Head of caudate nucleus (tissue), 42 donors: ENCODE results near the gene MAGOH.

Experiments used
- DNase-seq, 42 donors: peaks; one replicate each; pipeline versions ENCODE4 v3.0.0 to v3.0.0-alpha.2; 2020 to 2021; ENCODE audit warnings: mixed read lengths in 7 of 42
- intact Hi-C: fragments of 100-400 bp; cut with DNase I; formaldehyde crosslinking; loops from one replicate; pipeline ENCODE4 v1.15.0; 2022

The MAGOH gene

DNA sequence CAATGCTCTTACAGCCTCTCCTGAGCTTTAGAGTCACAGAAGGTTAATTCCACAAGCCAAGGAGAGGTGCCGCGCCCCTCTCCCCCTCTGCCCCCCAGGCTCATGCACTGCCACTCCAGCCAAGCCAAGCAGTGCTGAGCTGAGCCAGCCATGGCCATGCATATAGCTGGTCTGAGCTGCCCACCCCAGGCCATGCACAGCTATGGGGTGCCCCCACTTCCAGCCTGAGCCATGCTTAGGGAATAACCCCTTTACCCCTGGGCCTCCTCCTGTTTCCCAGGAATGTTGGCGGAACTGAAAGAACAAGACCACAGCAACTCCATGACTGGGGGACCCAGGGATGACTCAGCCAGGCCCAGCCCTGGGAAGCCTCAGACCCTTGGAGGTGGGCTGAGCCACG, 34.0 kb upstream of the MAGOH start:
- intact Hi-C loops: no loop called here

DNA sequence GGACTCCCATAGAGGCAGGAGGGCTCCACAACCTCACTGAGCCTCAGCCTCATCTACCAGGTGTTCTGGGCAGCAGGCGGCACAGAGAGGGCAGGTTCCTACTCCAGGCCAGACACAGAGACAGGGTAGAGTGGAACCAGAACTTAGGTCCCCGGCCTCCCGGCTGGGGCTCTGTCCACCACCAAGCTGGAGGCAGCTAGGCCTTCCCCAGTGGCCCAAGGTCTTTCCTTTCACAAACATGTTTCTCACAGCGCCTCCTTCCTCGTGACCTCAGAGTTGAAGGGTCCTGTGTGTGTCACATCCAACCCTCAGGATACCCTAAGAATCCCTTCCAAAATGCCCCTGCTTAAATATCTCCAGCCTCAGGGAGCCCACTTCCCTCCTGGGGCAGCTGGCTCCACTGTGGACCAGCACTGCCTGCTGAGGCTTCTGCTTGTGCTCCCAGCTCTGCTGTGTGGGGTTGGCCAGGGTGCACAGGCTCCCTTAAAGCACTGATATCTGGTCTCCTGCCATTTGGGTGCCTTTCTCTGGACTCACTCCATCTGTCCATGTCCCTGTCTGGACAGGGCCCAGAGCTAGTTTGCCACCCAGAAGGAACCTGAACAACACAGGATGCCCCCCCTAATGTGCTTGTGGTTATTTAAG, 33.2 kb upstream of the MAGOH start:
- DNase-seq: no peak
- intact Hi-C loops: no loop called here

More for the DNA sequence above, 34.0 kb upstream of the MAGOH start:
- no peak for DNase-seq

DNA sequence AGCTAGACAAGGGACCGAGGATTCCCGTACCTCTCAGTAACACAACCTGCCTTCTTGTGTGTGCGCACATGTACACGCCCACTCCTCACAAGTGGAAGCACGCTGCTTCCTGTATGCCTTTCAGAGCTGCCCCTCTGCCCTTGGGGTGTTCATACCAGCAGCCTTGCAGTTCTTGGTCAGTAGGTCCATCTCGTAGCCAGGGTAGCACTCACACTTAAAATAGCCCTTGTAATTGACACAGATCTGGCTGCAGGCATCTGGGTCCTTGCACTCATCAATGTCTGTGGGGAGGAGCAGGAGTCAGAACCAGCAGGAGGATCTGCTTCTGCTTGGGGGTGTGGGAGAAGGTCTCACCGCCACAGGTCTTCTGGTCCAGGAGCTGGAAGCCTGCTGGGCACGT, 32.6 kb upstream of the MAGOH start:
- no peak for DNase-seq
- intact Hi-C loops: no loop called here

DNA sequence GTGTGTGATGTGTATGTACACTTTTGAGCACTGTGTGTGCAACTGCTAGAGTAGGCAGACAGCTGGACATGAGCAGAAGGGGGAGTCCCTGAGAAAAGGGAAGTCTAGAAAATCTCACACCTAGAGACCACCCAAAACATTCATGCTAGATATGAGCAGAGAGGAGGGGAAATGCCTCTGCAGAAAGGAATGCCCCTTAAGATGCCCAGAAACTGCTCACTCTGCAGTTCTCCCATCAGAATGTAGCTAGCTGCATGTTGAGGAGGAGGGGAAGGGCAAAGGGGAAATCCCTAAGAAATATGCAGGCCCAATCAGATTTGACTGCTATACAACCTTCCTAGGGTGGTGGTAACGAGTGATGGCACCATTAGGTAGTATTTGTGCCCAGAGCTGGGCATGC, 31.8 kb upstream of the MAGOH start:
- DNase-seq: no peak
- intact Hi-C loops: no loop called here

DNA sequence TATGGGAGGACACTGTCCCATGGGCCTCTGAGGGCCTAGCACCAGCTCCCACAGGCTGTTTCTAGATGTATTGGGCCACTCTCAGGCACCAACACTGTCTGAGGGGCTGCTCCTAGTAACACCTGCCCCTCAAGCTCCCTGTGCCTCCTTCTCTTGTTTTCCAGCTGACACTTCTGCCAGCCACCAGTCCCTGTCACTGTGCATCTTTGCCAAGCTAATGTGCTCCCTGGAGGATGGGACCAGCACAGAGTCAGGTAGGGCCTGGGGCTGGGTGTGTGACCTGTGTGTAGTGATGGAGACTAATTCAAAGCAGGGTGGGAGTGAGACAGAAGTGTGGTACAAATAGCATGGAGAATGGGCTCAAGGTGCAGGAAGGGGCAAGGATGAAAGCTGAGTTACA, 29.4 kb upstream of the MAGOH start:
- intact Hi-C loops: no loop called here
- no peak for DNase-seq

DNA sequence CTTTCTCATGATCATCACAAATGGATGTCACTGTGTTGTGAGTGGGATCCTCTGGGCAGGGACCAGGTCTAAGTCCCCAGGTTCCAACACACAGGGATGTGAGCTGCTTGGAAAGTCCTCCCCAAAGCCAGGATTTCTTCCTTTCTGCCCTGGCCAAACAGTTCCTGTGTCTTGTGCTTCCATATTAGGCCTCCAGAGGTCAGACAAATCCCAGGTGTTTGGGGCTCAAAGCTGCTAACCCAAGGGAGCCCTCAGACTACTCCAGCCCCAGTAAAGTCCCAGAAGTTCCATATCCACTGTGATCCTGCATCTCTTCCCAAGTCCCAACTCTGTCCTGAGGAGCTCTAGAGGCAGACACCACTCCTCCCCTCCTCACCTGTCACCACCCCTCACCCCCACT, 27.7 kb upstream of the MAGOH start:
- intact Hi-C loops: no loop called here
- no peak for DNase-seq

DNA sequence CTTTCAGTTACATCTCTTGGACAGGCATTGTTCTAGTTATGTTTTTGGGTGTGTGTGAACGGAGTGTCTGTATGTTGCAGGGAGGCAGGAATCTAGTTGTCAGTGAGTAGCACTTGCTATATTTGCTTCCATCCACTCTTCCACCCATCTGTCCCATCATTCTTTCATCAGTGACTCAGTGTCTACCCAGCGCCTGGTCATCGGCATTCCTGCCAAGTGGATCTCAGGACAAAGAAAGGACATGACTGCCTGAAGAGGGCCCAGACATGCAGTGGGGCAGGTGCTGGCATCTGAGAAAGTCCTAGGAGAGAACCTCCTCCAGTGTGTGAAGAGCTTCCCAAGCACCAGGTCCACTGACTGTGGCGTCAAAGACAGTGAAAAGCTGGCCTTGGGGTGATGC, 27.3 kb upstream of the MAGOH start:
- intact Hi-C loops: no loop called here
- no peak for DNase-seq

DNA sequence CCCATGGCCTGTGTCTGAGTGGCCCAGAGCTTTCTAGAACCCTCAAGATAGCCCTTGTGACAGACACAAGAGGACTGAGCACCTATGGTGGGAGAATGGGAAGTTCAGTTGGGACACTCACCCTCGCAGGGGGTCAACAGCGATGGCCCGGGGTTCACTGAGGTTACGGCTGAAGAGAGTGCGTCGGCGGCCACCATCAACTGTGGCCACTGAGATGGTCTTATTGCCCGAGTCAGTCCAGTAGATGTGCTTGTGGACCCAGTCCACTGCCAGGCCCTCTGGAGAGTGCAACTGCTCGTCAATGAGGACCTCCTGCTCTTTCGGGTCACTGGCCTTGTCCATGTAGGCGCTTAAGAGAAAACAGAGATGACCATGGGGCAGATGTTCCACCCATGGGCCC, 25.7 kb upstream of the MAGOH start:
- intact Hi-C loops: no loop called here
- DNase-seq: no peak

DNA sequence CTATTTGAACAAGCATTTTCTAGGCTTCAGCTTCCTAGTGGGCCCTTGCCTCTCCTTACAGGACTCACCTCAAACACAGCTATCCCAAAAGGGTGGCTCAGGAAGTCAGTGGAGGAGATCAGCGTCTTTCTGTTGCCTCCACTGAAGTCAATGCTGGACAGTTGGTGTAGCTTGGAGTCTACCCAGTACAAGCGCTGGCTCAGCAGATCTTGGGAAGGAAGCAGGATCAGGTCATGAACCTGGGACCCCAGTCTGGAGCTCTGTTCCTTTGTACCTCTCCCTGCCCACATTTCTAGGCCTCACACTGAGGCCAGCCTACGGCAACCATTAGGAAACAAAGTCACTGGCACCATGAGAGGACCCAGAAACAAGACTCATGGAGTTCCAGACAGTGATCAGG, 23.7 kb upstream of the MAGOH start:
- intact Hi-C loops: no loop called here
- no peak for DNase-seq

DNA sequence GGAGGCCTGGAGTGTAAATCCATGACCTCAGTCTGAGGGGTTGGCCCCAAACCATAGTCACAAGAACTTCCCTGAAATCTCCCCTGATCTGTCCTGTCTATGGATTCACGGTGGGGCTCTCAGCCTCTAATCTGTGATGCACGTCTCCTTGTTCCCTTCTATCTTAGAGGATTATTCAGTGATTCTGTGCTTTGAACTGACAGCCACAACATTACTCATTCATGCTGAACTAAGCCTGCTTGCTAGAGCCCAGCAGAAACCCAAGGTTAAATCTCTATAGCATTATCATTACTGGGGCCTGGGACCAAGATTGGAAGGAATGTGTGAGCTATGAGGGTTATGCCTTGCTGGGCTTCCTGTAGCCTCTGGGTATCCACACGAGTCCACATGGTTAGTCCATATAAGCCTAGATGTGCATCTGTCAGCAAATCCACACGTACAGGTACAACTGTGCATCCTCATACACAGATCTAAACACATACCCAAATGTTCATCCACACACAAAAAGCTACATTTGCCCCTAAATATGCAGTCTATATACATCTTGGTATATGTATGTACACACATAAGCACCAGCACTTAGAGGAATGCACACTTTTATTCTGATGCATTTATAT, 22.4 kb upstream of the MAGOH start:
- DNase-seq: no peak
- intact Hi-C loops: no loop called here

DNA sequence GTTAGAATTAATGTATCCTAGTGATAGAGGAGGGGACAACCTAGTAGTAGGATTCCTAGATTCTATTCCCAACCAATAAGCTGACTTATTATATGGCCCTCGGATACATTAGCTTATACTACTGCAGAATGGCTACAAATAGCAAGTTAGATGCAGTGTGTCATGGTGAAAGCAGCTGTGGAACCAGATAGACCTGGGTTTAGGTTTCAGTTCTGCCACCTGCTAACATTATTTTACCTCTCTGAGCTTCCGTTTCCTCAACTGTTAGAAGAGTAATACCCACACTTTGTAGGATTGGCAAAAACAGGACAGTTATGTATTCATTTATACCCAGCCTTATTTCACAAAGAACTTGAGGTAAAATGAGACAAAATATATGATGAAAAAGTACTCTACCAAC, 21.6 kb upstream of the MAGOH start:
- intact Hi-C loops: no loop called here
- DNase-seq: no peak

DNA sequence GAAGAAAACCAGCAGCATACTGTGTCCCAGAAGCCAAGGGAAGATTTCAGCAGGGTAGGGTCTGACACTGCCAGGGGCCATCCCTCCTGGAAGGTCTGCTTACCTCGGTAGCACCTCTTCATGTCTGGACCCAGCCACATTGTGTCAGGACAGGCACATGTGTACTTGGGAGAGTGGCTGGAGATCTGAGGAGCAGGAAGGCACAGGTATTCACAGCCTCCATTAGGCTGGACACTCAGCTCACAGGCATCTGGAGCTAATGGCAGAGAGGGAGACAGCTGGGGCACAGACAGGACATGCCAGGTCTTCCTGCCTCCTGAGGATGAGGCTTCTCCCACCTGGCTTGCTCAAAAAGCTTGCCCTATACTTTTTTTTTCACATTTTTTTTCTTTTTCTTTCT, 19.9 kb upstream of the MAGOH start:
- DNase-seq: no peak
- intact Hi-C loops: no loop called here

DNA sequence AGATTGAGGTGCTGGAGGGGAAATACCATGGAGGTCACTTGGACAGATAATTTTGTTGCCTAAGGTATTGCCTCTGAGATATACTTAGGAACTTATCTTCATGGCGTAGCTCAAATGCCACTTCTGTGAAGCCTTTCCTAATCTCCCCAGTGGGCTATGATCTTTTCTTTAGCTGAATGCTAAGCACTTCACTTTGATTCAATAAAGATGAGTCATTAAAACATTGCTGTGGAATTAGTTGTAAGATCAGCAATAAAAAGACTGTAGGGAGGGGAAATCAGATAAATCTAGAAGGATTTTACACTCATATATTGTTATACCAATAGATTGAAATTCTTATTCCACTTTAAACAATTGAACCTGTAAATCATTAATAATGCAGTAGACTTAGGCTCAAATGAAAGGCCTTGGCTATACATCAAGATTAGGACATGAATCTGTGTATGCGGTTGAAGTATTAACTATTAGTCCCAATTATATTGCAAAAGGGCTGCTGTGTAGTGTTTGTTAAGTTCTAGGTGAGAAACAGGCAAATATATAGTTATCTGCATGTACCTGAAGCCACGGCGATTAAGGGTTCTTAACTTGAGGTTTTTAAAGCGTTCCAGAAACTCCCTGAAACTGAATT, 19.2 kb upstream of the MAGOH start:
- intact Hi-C loops: no loop called here

DNA sequence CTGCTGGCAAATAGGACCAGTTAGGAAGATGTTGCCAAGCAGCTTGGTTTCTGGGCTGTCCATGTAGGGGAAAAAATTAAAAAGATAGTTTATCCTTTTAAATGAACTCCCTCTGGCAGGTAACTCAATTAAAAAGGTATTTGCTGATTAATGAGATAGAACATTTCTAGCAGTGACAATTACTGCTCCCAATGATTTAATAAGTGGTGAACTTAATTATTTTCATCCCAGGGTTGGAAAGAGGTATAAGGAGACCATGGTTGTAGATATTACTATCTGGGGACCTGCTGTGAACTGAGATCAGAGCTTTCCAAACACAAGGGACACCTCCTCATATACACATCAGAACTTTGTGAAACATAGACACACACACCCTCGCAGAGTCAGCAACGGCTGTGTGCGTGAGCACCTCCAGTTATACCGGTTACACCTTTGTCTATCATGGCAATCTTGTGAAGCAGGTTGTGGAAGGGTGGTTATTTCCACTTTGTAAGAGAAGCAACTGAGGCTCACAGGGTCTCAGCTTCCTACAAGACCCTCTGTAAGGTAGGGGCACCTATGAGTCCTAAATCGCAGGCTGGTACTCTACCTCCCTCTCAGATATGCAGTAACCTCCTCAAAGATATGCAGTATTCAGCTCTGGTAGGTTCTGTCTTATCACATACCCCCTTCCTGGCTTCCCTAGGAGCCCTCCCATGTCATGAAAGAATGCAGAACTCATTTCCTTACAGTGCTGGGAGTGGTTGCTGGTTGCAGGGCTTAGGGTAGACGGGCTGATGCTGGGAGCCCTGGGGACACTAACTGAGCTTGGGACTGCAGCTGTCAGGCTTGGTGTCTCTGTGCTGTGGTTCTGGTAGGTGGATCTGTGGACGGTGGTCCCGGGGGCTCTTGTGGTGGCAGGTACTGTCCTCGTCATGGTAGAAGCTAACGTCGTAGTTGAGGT, 18.5 kb upstream of the MAGOH start:
- intact Hi-C loops: no loop called here
- no peak for DNase-seq

More for the DNA sequence above, 19.2 kb upstream of the MAGOH start:
- DNase-seq: no peak

DNA sequence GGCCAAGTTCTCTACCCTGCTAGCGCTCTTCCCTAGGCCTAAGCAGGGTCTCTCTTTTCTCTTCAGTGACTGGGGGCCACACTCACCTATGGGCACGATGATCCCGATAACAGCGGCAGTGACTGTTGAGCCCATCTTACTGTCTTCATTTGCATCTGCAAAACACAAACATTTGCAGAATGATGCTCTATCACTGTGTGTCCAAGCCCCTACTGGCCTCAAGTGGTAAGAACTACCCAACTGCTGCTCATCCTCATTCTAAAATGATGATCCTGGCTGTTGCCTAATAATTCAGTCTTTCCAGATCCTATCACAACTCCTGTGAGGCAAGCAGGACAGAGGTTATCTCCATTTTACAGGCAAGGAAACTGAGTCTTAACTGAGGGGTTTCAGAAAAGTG, 16.7 kb upstream of the MAGOH start:
- DNase-seq: no peak
- intact Hi-C loops: no loop called here

DNA sequence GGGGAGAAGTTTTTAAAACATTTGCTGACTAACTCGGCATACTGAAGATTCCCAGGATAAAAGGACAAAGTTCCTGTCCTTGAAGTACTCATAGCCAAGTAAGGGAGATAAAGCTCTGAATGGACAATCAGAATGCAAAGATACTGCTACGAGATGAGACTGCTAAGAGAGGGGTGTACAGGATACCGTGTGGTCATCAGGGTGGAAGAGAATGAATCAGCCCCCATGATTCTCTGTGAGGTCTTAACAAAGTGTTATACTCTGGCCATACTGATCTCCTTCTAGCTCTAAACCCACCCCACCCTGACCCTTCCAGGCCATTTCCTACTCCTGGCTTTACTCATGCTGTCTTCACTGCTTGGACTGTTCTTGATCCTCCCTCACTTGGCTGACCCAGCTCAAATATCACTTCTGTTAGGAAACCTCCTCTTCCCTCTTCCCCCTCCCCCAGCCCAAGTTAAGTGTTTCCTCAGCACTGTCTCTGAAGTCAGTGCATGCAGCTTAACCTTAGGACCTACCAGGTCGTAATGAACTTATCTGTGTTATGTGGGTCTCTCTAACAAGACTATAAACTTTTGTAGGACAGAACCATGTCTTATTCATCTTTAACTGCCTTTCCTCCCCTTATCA, 15.8 kb upstream of the MAGOH start:
- intact Hi-C loops: no loop called here
- DNase-seq: no peak

DNA sequence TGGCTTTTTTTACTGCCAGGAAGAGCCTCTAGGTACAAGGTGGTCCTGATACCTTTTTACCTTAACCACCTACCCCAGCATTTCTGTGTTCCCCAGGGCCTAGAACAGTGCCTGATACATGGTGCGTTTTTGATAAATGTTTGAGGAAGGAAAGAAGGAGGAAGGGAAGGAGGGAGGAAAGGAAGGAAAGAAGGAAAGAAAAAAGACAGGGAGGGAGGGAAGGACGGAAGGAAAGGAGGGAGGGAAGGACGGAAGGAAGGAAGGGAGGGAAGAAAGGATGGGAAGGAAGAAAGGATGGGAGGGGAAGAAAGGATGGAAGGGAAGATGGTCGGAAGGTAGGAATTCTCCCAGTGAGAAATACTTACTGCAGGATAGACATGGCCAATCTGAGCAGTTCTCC, 12.0 kb upstream of the MAGOH start:
- no peak for DNase-seq
- intact Hi-C loops: no loop called here

DNA sequence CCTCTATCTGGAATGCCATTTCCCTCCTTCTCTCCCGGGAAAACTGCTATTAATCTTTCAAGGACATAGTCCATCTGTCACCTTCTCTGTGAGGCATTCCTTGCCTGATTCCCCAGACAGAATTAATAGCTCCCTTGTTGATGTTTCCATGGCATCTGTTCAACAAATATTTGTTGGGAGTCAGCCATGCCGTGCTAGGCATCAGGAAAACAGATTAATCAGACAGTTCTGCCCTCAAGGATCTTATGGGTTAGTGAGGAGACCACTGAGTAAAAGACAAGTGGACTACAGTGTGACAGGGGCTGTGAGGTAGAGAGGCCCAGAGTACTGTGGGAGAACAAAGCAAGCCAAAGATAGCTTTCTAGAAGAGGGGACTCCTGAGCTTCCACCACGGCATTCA, 11.4 kb upstream of the MAGOH start:
- intact Hi-C loops: no loop called here
- DNase-seq: no peak

DNA sequence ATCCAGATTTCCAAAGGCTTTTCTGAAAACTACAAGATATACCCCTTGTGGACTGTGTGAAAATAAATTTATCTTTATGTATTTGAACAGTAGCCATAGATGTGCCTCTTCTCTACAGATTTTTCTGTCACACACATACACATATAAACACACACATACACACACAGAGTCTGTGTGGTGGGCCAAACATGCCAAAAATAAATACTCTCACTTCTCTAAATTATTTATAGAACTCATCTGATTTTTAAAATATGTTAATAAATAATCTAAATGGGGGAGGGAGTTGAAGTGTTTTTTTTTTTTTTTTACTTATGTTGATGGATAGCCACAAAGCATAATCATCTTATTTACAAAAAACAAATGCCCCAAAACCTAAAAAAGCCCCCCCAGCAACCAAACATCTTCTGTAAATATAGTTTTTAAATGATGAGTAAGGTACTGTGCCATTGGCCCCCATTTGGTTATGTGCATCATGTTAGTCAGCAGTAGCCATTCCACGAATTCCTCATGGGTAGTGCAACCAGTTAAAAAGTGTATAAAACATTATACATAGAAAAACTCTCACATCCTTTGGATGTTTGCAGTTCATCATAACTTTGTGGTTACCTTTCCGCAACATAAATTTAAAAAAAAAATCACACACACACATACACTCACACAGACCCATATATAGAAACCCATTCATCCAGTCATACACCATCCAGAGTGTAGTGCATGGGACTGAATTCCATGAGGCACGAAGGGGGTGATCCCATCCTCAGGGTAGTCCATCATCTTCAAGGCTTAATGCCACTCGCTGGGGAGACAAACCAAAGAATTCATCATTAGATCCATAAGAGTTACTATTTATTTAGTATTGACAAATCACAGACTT, 8.2 kb upstream of the MAGOH start:
- no peak for DNase-seq
- intact Hi-C loops: no loop called here
